Kidney (tissue), 14 donors: ENCODE measurements around the gene CYP19A1. TPM values are rescaled to one million over a fixed set of nuclear protein-coding genes. Genes with fewer than 3 reads are reported as not detected.

ENCODE experiments used
- DNase-seq, 5 donors: peaks; one replicate each; pipeline ENCODE4 v3.0.0-alpha.2; 2013 to 2020
- FAIRE-seq: peaks from 2 replicates; lab custom pipeline; 2012; peaks lifted over from hg19 to GRCh38; lab: Jason Lieb, UNC
- H3K27ac ChIP-seq, 2 donors: one replicate each; pipeline ENCODE4 v1.7.0; 2013; ENCODE audit warnings: low read depth in 2 of 2, low read length in 2 of 2, inconsistent platforms in 1 of 2
- H3K27me3 ChIP-seq: one replicate; pipeline ENCODE4 v1.7.1; 2013; ENCODE audit warnings: low read length, inconsistent platforms; ENCODE audit not compliant: control insufficient read depth, insufficient read depth
- H3K36me3 ChIP-seq, 3 donors: one replicate each; pipeline versions ENCODE4 v1.7.0 to v1.7.1; 2013; ENCODE audit warnings: low read length in 3 of 3, control low read depth in 1 of 3, inconsistent platforms in 1 of 3; ENCODE audit not compliant: insufficient read depth in 3 of 3, control insufficient read depth in 2 of 3
- H3K4me1 ChIP-seq, 3 donors: one replicate each; pipeline versions ENCODE4 v1.7.0 to v1.7.1; 2013; ENCODE audit warnings: low read length in 3 of 3, inconsistent platforms in 1 of 3, low read depth in 1 of 3; ENCODE audit not compliant: control insufficient read depth in 2 of 3, insufficient read depth in 2 of 3
- H3K4me3 ChIP-seq, 3 donors: one replicate each; pipeline versions ENCODE4 v1.7.0 to v1.8.1; 2013; ENCODE audit warnings: low read length in 3 of 3, control low read depth in 1 of 3, inconsistent platforms in 1 of 3
- H3K9ac ChIP-seq, 3 donors: one replicate each; pipeline versions ENCODE4 v1.7.0 to v1.7.1; 2013; ENCODE audit warnings: low read length in 3 of 3, control low read depth in 1 of 3, inconsistent platforms in 1 of 3
- H3K9me3 ChIP-seq, 3 donors: one replicate each; pipeline versions ENCODE4 v1.7.0 to v1.7.1; 2013; ENCODE audit warnings: low read length in 3 of 3, control low read depth in 1 of 3, inconsistent platforms in 1 of 3; ENCODE audit not compliant: control insufficient read depth in 2 of 3, insufficient read depth in 1 of 3
- CTCF ChIP-seq: IDR thresholded peaks from 3 replicates; pipeline ENCODE4 v1.5.1; 2012; ENCODE audit warnings: mild to moderate bottlenecking, moderate library complexity, borderline replicate concordance; ENCODE audit not compliant: insufficient read depth; ENCODE audit errors: extremely low read depth
- intact Hi-C: fragments of 100-400 bp; cut with DNase I; formaldehyde crosslinking; loops from one replicate; pipeline ENCODE4 v1.11.1; 2022
- polyA plus RNA-seq: library from polyadenylated mRNA; stranded (reverse); fragments of 350-450 nt; fragmentation: Illumina TruSeq; extraction: RNeasy Lipid Tissue Mini Kit (QIAGEN cat#74804); gene quantifications from one replicate; pipeline ENCODE4 v1.2.3, GENCODE V29; 2014; ENCODE audit warnings: low read depth, low replicate concordance; ENCODE audit not compliant: insufficient read depth
- total RNA-seq: library from RNA; stranded (reverse); fragmentation: NEBNext Ultra II Directional; extraction: Animal tissue kit (Norgen Biotek cat#: 25700); gene quantifications from one replicate; pipeline ENCODE4 v1.2.1, GENCODE V29; 2021
- donor health status: control.
- donor health status: control.
- donor health status: control.
- donor health status: control.
- donor health status: control.
- donor health status: DM: yes; HTN: yes; CAD: no.
- donor health status: Normal renal cell carcinoma (clear cell type).

The CYP19A1 gene
- total and polyA plus RNA-seq, 2 donors from 2014 or later = 0.50 TPM; not detected in 1

GRCh38 chr15:51312166-51313073, 26.0 kb downstream of the CYP19A1 start:
- no peak for TF ChIP-seq CTCF
- Histone ChIP-seq H3K4me1 (no peaks in the 10 kb centered on the region), H3K36me3 (no peaks in the 10 kb centered on the region), H3K27me3 (no peaks in the 10 kb centered on the region), H3K27ac (no peak overlapping the region), H3K9me3 (no peaks in the 10 kb centered on the region), H3K9ac (no peak overlapping the region), H3K4me3 (no peak overlapping the region)
- intact Hi-C loops = no loop called here
- FAIRE-seq = no peak
- DNase-seq = no peak

GRCh38 chr15:51311510-51311909, 26.9 kb downstream of the CYP19A1 start:
- H3K4me1 ChIP-seq = no peaks in the 10 kb centered on the region
- H3K4me3 ChIP-seq = no peak overlapping the region
- intact Hi-C loops = no loop called here
- no peak for FAIRE-seq
- no peaks in the 10 kb centered on the region for H3K36me3 ChIP-seq
- H3K27me3 ChIP-seq = no peaks in the 10 kb centered on the region
- no peak overlapping the region for H3K27ac ChIP-seq
- no peak for TF ChIP-seq CTCF
- DNase-seq = no peak
- no peaks in the 10 kb centered on the region for H3K9me3 ChIP-seq
- H3K9ac ChIP-seq = no peak overlapping the region

GRCh38 chr15:51310064-51310463, 28.3 kb downstream of the CYP19A1 start:
- H3K9me3 ChIP-seq = no peaks in the 10 kb centered on the region
- no peak overlapping the region for H3K9ac ChIP-seq
- H3K4me3 ChIP-seq = no peak overlapping the region
- DNase-seq = no peak
- no peak for FAIRE-seq
- no peaks in the 10 kb centered on the region for H3K27me3 ChIP-seq
- no peaks in the 10 kb centered on the region for H3K4me1 ChIP-seq
- H3K36me3 ChIP-seq = no peaks in the 10 kb centered on the region
- TF ChIP-seq CTCF = no peak
- intact Hi-C loops = no loop called here
- no peak overlapping the region for H3K27ac ChIP-seq
